HepG2 (cell line): ENCODE data around the gene SPTSSA. TPM values are rescaled to one million over a fixed set of nuclear protein-coding genes. Genes with fewer than 3 reads are reported as not detected.

Source experiments
- BATF2 ChIP-seq: sonication (generic); formaldehyde crosslinking; IDR thresholded peaks from 2 replicates; pipeline ENCODE4 v1.8.0; 2022; ENCODE audit warnings: mild to moderate bottlenecking, missing genetic modification reagents, moderate library complexity
- DPF2 ChIP-seq: sonication (generic); formaldehyde crosslinking; IDR thresholded peaks from 2 replicates; pipeline ENCODE4 v1.4.0; 2020; ENCODE audit warnings: mild to moderate bottlenecking, low read depth, missing genetic modification reagents, borderline replicate concordance
- HNRNPK ChIP-seq: fragments of 200-400 bp; formaldehyde crosslinking; IDR thresholded peaks from 2 replicates; pipeline ENCODE4 v1.6.1; 2018; ENCODE audit warnings: low read length, low read depth, moderate library complexity, mild to moderate bottlenecking; ENCODE audit not compliant: poor library complexity, severe bottlenecking
- NFRKB ChIP-seq: fragments of 450-650 bp; IDR thresholded peaks from 2 replicates; pipeline ENCODE4 v1.6.1; 2017
- NRL ChIP-seq: sonication (generic); formaldehyde crosslinking; IDR thresholded peaks from 2 replicates; pipeline ENCODE4 v1.5.0; 2020; ENCODE audit warnings: missing genetic modification reagents, mild to moderate bottlenecking, moderate library complexity, borderline replicate concordance
- ZBTB33 ChIP-seq: sonication (generic); formaldehyde crosslinking; IDR thresholded peaks from 2 replicates; pipeline ENCODE4 v1.4.0; 2020; ENCODE audit warnings: missing genetic modification reagents
- ZFP36L1 ChIP-seq: sonication (generic); formaldehyde crosslinking; IDR thresholded peaks from 2 replicates; pipeline ENCODE4 v1.8.0; 2022; ENCODE audit warnings: mild to moderate bottlenecking, missing genetic modification reagents, moderate library complexity
- ZFP41 ChIP-seq: sonication (generic); formaldehyde crosslinking; IDR thresholded peaks from 2 replicates; pipeline ENCODE4 v1.4.0; 2020; ENCODE audit warnings: mild to moderate bottlenecking, missing genetic modification reagents, borderline replicate concordance
- ZNF253 ChIP-seq: sonication (generic); formaldehyde crosslinking; IDR thresholded peaks from 2 replicates; pipeline ENCODE4 v1.8.0; 2022; ENCODE audit warnings: mild to moderate bottlenecking, missing genetic modification reagents, borderline replicate concordance
- ZNF552 ChIP-seq: sonication (generic); formaldehyde crosslinking; IDR thresholded peaks from 2 replicates; pipeline ENCODE4 v1.9.0; 2022; ENCODE audit warnings: missing genetic modification reagents, mild to moderate bottlenecking, borderline replicate concordance
- ZSCAN12 ChIP-seq: sonication (generic); formaldehyde crosslinking; IDR thresholded peaks from 2 replicates; pipeline ENCODE4 v1.9.0; 2021; ENCODE audit warnings: mild to moderate bottlenecking, missing genetic modification reagents
- polyA plus RNA-seq, 8 experiments: library from polyadenylated mRNA; depleted of rRNA in 3 of 8; stranded (reverse) in 7 of 8; unstranded in 1 of 8; fragments of >200 nt; fragmentation: Illumina TruSeq in 4 of 8; extraction: Trizol in 4 of 8; gene quantifications; 2 replicates each; pipeline versions ENCODE4 v1.2.1 to v1.2.3, GENCODE V29; 2011 to 2016; ENCODE audit warnings: low read depth in 4 of 8, missing spikeins in 1 of 8, mixed read lengths in 1 of 8; ENCODE audit not compliant: insufficient read depth in 1 of 8
- total RNA-seq, 5 experiments: library from RNA; depleted of rRNA; stranded (reverse); fragments of >200 nt; fragmentation: Illumina TruSeq; extraction: Trizol; gene quantifications; 2 replicates each; pipeline ENCODE4 v1.2.3, GENCODE V29; 2016; ENCODE audit warnings: low read depth in 1 of 5
- TF ChIP-seq, protein P1 (sequence below): sonication (generic); formaldehyde crosslinking; IDR thresholded peaks from 2 replicates; pipeline ENCODE4 v1.4.0; 2020; ENCODE audit warnings: missing genetic modification reagents, borderline replicate concordance
- TF ChIP-seq, protein P2 (sequence below): IDR thresholded peaks from 2 replicates; pipeline ENCODE4 v1.6.1; 2016; ENCODE audit warnings: low read depth, missing genetic modification reagents, missing compliant biosample characterization
- TF ChIP-seq, protein P3 (sequence below): sonication (generic); formaldehyde crosslinking; IDR thresholded peaks from 2 replicates; pipeline ENCODE4 v1.4.0; 2020; ENCODE audit warnings: missing genetic modification reagents

SPTSSA gene
- total and polyA plus RNA-seq, 2 of the 13 experiments (the other 11 are each of a cell fraction or from before 2014, with no cell fraction given): 19.1 to 86.1 TPM

DNA sequence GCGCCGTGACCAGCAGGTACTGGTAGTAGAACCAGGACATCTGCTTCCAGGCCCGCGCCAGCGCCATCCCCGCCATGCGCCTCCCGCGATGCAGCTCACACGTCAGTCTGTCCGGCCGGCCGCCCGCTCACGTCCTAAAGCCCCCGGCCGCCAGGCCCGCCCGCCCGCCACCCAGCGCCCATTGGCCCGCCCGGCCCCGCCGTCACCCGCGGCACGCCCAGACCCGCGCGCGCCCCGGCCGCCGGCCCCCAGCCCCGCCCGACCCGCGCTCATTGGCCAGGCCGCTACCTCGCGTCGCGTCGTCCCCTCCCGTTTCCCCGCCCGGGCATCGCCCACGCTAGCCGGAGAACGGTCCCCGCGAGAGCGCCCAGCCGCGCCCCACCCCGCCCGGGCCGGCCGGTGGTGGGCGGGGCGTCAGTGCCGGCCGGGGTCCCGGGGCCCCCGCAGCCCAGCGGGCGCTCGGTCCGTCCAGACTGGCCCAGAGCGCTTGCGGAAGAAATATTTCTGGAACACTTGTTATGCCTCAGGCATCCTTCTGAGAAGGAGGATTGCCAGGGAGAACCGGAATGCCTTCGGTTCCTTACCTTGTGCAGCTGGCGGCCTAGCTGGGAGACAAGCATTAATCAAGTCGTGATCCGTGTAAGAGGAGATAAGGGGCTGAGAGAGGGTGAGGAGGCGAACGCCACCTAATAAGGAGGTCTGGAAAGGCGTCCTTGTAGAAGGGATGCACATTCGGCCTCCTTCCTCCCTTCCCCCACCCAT is at the start of gene SPTSSA (continued):
- TF ChIP-seq, protein P1, sequence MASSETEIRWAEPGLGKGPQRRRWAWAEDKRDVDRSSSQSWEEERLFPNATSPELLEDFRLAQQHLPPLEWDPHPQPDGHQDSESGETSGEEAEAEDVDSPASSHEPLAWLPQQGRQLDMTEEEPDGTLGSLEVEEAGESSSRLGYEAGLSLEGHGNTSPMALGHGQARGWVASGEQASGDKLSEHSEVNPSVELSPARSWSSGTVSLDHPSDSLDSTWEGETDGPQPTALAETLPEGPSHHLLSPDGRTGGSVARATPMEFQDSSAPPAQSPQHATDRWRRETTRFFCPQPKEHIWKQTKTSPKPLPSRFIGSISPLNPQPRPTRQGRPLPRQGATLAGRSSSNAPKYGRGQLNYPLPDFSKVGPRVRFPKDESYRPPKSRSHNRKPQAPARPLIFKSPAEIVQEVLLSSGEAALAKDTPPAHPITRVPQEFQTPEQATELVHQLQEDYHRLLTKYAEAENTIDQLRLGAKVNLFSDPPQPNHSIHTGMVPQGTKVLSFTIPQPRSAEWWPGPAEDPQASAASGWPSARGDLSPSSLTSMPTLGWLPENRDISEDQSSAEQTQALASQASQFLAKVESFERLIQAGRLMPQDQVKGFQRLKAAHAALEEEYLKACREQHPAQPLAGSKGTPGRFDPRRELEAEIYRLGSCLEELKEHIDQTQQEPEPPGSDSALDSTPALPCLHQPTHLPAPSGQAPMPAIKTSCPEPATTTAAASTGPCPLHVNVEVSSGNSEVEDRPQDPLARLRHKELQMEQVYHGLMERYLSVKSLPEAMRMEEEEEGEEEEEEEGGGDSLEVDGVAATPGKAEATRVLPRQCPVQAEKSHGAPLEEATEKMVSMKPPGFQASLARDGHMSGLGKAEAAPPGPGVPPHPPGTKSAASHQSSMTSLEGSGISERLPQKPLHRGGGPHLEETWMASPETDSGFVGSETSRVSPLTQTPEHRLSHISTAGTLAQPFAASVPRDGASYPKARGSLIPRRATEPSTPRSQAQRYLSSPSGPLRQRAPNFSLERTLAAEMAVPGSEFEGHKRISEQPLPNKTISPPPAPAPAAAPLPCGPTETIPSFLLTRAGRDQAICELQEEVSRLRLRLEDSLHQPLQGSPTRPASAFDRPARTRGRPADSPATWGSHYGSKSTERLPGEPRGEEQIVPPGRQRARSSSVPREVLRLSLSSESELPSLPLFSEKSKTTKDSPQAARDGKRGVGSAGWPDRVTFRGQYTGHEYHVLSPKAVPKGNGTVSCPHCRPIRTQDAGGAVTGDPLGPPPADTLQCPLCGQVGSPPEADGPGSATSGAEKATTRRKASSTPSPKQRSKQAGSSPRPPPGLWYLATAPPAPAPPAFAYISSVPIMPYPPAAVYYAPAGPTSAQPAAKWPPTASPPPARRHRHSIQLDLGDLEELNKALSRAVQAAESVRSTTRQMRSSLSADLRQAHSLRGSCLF (CRISPR knock-in tag): no peak
- TF ChIP-seq NRL (0 out of 2 replicates have a peak, but pooled peaks have one; percentile 51), HNRNPK (no peak), ZNF552 (CRISPR knock-in tag) (no peak; the same call in 1 of the 2 replicates), NFRKB (no peak), ZBTB33 (CRISPR knock-in tag) (no peak), ZNF253 (CRISPR knock-in tag) (no peak; the same call in 1 of the 2 replicates), ZSCAN12 (CRISPR knock-in tag) (peak; percentile 89), BATF2 (CRISPR knock-in tag) (peak; percentile 22; the same call in 1 of the 2 replicates), ZFP36L1 (CRISPR knock-in tag) (0 out of 2 replicates have a peak, but pooled peaks have one; percentile 34), DPF2 (CRISPR knock-in tag) (no peak), ZFP41 (peak; percentile 88)
- TF ChIP-seq, protein P2, sequence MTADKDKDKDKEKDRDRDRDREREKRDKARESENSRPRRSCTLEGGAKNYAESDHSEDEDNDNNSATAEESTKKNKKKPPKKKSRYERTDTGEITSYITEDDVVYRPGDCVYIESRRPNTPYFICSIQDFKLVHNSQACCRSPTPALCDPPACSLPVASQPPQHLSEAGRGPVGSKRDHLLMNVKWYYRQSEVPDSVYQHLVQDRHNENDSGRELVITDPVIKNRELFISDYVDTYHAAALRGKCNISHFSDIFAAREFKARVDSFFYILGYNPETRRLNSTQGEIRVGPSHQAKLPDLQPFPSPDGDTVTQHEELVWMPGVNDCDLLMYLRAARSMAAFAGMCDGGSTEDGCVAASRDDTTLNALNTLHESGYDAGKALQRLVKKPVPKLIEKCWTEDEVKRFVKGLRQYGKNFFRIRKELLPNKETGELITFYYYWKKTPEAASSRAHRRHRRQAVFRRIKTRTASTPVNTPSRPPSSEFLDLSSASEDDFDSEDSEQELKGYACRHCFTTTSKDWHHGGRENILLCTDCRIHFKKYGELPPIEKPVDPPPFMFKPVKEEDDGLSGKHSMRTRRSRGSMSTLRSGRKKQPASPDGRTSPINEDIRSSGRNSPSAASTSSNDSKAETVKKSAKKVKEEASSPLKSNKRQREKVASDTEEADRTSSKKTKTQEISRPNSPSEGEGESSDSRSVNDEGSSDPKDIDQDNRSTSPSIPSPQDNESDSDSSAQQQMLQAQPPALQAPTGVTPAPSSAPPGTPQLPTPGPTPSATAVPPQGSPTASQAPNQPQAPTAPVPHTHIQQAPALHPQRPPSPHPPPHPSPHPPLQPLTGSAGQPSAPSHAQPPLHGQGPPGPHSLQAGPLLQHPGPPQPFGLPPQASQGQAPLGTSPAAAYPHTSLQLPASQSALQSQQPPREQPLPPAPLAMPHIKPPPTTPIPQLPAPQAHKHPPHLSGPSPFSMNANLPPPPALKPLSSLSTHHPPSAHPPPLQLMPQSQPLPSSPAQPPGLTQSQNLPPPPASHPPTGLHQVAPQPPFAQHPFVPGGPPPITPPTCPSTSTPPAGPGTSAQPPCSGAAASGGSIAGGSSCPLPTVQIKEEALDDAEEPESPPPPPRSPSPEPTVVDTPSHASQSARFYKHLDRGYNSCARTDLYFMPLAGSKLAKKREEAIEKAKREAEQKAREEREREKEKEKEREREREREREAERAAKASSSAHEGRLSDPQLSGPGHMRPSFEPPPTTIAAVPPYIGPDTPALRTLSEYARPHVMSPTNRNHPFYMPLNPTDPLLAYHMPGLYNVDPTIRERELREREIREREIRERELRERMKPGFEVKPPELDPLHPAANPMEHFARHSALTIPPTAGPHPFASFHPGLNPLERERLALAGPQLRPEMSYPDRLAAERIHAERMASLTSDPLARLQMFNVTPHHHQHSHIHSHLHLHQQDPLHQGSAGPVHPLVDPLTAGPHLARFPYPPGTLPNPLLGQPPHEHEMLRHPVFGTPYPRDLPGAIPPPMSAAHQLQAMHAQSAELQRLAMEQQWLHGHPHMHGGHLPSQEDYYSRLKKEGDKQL (CRISPR knock-in tag): peak; percentile 30; the same call in 1 of the 2 replicates
- TF ChIP-seq, protein P3, sequence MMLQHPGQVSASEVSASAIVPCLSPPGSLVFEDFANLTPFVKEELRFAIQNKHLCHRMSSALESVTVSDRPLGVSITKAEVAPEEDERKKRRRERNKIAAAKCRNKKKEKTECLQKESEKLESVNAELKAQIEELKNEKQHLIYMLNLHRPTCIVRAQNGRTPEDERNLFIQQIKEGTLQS (CRISPR knock-in tag): peak; percentile 70
